AG09319 (cell line): ENCODE measurements around the gene HEATR5A.
"Not testable (repeated sequence)": the region's sequence is repeated elsewhere in the genome, so short reads cannot be mapped to it uniquely, and the experiment has no call there.

Experiments
- DNase-seq: peaks from one replicate; pipeline ENCODE4 v3.0.0-alpha.2; 2010; ENCODE audit warnings: low read depth; ENCODE audit errors: extremely low read depth
- TF ChIP-seq, protein P1 (sequence below): IDR thresholded peaks from 2 replicates; pipeline ENCODE4 v1.5.1; 2011; ENCODE audit warnings: low read depth, mild to moderate bottlenecking, inconsistent platforms, low read length, moderate library complexity

The HEATR5A gene

GRCh38 chr14:31257244-31257553 is 163.2 kb downstream of the HEATR5A start:
- DNase-seq = no peak
- TF ChIP-seq, protein P1, sequence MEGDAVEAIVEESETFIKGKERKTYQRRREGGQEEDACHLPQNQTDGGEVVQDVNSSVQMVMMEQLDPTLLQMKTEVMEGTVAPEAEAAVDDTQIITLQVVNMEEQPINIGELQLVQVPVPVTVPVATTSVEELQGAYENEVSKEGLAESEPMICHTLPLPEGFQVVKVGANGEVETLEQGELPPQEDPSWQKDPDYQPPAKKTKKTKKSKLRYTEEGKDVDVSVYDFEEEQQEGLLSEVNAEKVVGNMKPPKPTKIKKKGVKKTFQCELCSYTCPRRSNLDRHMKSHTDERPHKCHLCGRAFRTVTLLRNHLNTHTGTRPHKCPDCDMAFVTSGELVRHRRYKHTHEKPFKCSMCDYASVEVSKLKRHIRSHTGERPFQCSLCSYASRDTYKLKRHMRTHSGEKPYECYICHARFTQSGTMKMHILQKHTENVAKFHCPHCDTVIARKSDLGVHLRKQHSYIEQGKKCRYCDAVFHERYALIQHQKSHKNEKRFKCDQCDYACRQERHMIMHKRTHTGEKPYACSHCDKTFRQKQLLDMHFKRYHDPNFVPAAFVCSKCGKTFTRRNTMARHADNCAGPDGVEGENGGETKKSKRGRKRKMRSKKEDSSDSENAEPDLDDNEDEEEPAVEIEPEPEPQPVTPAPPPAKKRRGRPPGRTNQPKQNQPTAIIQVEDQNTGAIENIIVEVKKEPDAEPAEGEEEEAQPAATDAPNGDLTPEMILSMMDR = no peak

DNA sequence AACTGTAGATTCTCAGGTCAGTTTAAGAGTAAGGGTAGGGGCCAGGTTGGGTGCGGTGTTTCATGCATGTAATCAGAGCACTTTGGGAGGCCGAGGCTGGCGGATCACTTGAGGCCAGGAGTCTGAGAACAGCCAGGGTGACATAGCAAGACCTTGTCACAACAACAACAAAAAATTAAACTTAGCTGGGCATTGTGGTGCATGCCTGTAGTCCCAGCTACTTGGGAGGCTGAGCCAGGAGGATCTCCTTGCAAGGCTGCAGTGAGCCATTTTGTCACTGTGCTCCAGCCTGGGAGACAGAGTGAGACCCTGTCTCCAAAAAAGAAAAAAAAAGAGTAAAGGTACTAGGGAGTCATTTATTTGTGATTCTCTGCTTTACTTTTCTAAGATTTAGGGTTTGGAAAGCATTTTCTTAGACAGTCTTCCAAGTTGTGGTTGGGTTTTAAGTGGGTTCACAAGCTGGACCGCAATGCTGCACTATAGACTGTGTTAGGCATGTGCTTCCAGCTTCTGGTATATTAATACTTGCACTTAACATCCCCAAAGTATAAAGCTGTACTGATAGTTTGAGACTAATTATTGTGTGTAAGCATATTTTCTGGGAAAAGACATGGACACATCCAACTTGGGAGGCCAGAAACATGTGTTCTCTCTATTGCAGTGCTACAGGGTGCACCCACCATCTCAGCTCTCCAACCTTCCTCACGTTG is 163.7 kb downstream of the HEATR5A start:
- TF ChIP-seq, protein P1 = no peak
- DNase-seq = no peak

DNA sequence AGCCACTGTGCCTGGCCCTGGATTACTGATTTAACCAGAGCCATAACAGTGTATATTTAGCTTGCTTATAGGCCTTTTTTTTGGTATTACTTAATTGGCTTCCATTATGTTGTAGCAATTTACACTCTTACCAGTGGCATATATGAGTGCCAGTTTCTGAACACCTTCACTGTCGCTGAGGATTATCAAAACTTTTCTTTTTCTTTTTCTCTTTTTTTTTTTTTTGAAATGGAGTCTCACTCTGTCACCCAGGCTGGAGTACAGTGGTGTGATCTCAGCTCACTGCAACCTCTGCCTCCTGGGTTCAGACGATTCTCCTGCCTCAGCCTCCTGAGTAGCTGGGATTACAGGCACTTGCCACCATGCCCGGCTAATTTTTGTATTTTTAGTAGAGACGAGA is 164.4 kb downstream of the HEATR5A start:
- not testable (repeated sequence) for DNase-seq

DNA sequence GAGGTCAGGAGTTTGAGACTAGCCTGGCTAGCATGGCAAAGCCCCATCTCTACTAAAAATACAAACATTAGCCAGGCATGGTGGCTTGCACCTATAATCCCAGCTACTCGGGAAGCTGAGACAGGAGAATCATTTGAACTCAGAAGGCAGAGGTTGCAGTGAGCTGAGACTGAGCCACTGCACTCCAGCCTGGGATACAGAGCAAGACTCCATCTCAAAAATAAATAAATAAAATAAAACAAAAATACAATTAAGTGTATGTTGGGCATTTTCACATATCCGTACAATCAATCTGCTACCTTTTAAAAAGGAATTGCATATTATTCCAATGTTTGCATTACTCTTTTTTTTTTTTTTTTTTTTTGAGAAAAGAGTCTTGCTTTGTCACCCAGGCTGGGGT is 165.1 kb downstream of the HEATR5A start:
- TF ChIP-seq, protein P1 = no peak

GRCh38 chr14:31253746-31254471 is 166.4 kb downstream of the HEATR5A start:
- TF ChIP-seq, protein P1 = no peak

More for the DNA sequence above, 165.1 kb downstream of the HEATR5A start:
- no peak for DNase-seq

GRCh38 chr14:31252865-31253264 is 167.5 kb downstream of the HEATR5A start:
- DNase-seq = no peak
- TF ChIP-seq, protein P1 = no peak

More at GRCh38 chr14:31253746-31254471, 166.4 kb downstream of the HEATR5A start:
- DNase-seq = no peak

GRCh38 chr14:31251028-31251958 is 169.1 kb downstream of the HEATR5A start:
- DNase-seq = no peak
- TF ChIP-seq, protein P1 = no peak
